Thyroid gland (tissue), 4 donors: ENCODE measurements around the gene ABCC9. TPM values are rescaled to one million over a fixed set of nuclear protein-coding genes. Genes with fewer than 3 reads are reported as not detected.

ENCODE experiments used
- DNase-seq, 2 donors: peaks; one replicate each; pipeline ENCODE4 v3.0.0-alpha.2; 2019
- H3K27ac ChIP-seq, 3 donors: fragments of 200-600 bp; sonication (generic); 1 replicate in 2 of 3; 2 replicates in 1 of 3; pipeline ENCODE4 v1.5.1; 2016 to 2019; ENCODE audit warnings: mild to moderate bottlenecking in 1 of 3, moderate library complexity in 1 of 3
- H3K27me3 ChIP-seq: fragments of 200-600 bp; sonication (generic); one replicate; pipeline ENCODE4 v1.5.1; 2019
- H3K36me3 ChIP-seq, 2 donors: fragments of 200-600 bp; sonication (generic); one replicate each; pipeline ENCODE4 v1.5.1; 2016 to 2019
- H3K4me1 ChIP-seq, 2 donors: fragments of 200-600 bp; sonication (generic); one replicate each; pipeline ENCODE4 v1.5.1; 2017 to 2019
- H3K4me3 ChIP-seq, 3 donors: fragments of 200-600 bp; sonication (generic); replicated peaks in 1 of 3; 1 replicate in 2 of 3; 2 replicates in 1 of 3; pipeline ENCODE4 v1.5.1; 2016; ENCODE audit warnings: mild to moderate bottlenecking in 1 of 3
- H3K9me3 ChIP-seq: fragments of 200-600 bp; sonication (generic); one replicate; pipeline ENCODE4 v1.5.1; 2017
- CTCF ChIP-seq, 6 experiments: fragments of 200-600 bp in 3 of 6; fragments of 450-650 bp in 3 of 6; sonication (generic) in 3 of 6; IDR thresholded peaks; one replicate each; pipeline ENCODE4 v1.5.1; 2016 to 2019; ENCODE audit warnings: antibody characterized with exemption in 6 of 6, mild to moderate bottlenecking in 2 of 6, inconsistent platforms in 1 of 6, moderate library complexity in 1 of 6
- POLR2A ChIP-seq, 2 donors: fragments of 450-650 bp; IDR thresholded peaks; one replicate each; pipeline ENCODE4 v1.6.1; 2017; ENCODE audit warnings: antibody characterized with exemption in 2 of 2, mild to moderate bottlenecking in 2 of 2, moderate library complexity in 1 of 2
- WGBS, 2 donors: methylation state at CpG; one replicate each; pipeline ENCODE4 v1.1.5; 2017; 5-methylcytosine and 5-hydroxymethylcytosine counted together
- intact Hi-C: fragments of 100-400 bp; cut with DNase I; formaldehyde crosslinking; loops from one replicate; pipeline ENCODE4 v1.15.1; 2023
- total RNA-seq, 4 donors: library from RNA; depleted of rRNA; stranded (reverse); fragments of >200 nt; gene quantifications; one replicate each; pipeline ENCODE4 v1.2.3, GENCODE V29; 2016

The ABCC9 gene
- total RNA-seq, 4 donors from 2014 or later = 10.5 to 46.8 (median 26.0) TPM

GRCh38 chr12:21973221-21973620, 32.0 kb upstream of the ABCC9 start:
- no peak overlapping the region for H3K27ac ChIP-seq
- no peaks in the 10 kb centered on the region for H3K27me3 ChIP-seq
- no peaks in the 10 kb centered on the region for H3K36me3 ChIP-seq
- no peak overlapping the region for H3K4me3 ChIP-seq
- intact Hi-C loops = no loop called here
- TF ChIP-seq POLR2A (IDR thresholded peaks at IDR 0.05) = no peak
- TF ChIP-seq CTCF (IDR thresholded peaks at IDR 0.05) = no peak
- H3K4me1 ChIP-seq = peaks cover 12 to 19% of the 10 kb centered on the region in 2 donors
- no peaks in the 10 kb centered on the region for H3K9me3 ChIP-seq
- no peak for DNase-seq

GRCh38 chr12:21972055-21972454, 30.8 kb upstream of the ABCC9 start:
- H3K4me3 ChIP-seq = no peak overlapping the region
- H3K36me3 ChIP-seq = no peaks in the 10 kb centered on the region
- no peak for DNase-seq
- no peaks in the 10 kb centered on the region for H3K9me3 ChIP-seq
- H3K27ac ChIP-seq = no peak overlapping the region
- WGBS, 2 donors = 77 to 79% methylated on average over 4 of the region's 4 CpGs
- H3K4me1 ChIP-seq = peaks cover 12 to 19% of the 10 kb centered on the region in 2 donors
- H3K27me3 ChIP-seq = no peaks in the 10 kb centered on the region
- intact Hi-C loops = no loop called here
- TF ChIP-seq POLR2A (IDR thresholded peaks at IDR 0.05) (no peak), CTCF (IDR thresholded peaks at IDR 0.05) (no peak)

GRCh38 chr12:21971344-21971743, 30.1 kb upstream of the ABCC9 start:
- peaks cover 12 to 18% of the 10 kb centered on the region in 2 donors for H3K4me1 ChIP-seq
- no peaks in the 10 kb centered on the region for H3K9me3 ChIP-seq
- intact Hi-C loops = no loop called here
- 25 to 44% methylated on average over 1 of the region's 1 CpG for WGBS, 2 donors
- TF ChIP-seq POLR2A (IDR thresholded peaks at IDR 0.05) (no peak), CTCF (IDR thresholded peaks at IDR 0.05) (no peak)
- no peak overlapping the region for H3K4me3 ChIP-seq
- H3K27ac ChIP-seq = no peak overlapping the region
- H3K36me3 ChIP-seq = no peaks in the 10 kb centered on the region
- H3K27me3 ChIP-seq = no peaks in the 10 kb centered on the region
- DNase-seq = no peak

- 93 to 96% methylated on average over 5 of the region's 5 CpGs for WGBS, 2 donors
- DNase-seq = no peak
- Histone ChIP-seq H3K4me1 (no peaks in the 10 kb centered on the region), H3K4me3 (no peak overlapping the region), H3K27ac (no peak overlapping the region), H3K36me3 (no peaks in the 10 kb centered on the region), H3K9me3 (no peaks in the 10 kb centered on the region), H3K27me3 (no peaks in the 10 kb centered on the region)
- no peak for TF ChIP-seq POLR2A (IDR thresholded peaks at IDR 0.05)
- TF ChIP-seq CTCF (IDR thresholded peaks at IDR 0.05) = no peak
- intact Hi-C loops = no loop called here
Measured at GRCh38 chr12:21962821-21963220, 21.6 kb upstream of the ABCC9 start.

GRCh38 chr12:21962236-21962635, 21.0 kb upstream of the ABCC9 start:
- Histone ChIP-seq H3K4me1 (no peaks in the 10 kb centered on the region), H3K4me3 (no peak overlapping the region), H3K27me3 (no peaks in the 10 kb centered on the region), H3K27ac (no peak overlapping the region), H3K9me3 (no peaks in the 10 kb centered on the region), H3K36me3 (no peaks in the 10 kb centered on the region)
- intact Hi-C loops = no loop called here
- DNase-seq = no peak
- TF ChIP-seq POLR2A (IDR thresholded peaks at IDR 0.05) (no peak), CTCF (IDR thresholded peaks at IDR 0.05) (no peak)
- WGBS, 2 donors = 87 to 95% methylated on average over 4 to 5 of the region's 5 CpGs
